ENCODE data around the gene USP2.

USP2 gene, protein sequence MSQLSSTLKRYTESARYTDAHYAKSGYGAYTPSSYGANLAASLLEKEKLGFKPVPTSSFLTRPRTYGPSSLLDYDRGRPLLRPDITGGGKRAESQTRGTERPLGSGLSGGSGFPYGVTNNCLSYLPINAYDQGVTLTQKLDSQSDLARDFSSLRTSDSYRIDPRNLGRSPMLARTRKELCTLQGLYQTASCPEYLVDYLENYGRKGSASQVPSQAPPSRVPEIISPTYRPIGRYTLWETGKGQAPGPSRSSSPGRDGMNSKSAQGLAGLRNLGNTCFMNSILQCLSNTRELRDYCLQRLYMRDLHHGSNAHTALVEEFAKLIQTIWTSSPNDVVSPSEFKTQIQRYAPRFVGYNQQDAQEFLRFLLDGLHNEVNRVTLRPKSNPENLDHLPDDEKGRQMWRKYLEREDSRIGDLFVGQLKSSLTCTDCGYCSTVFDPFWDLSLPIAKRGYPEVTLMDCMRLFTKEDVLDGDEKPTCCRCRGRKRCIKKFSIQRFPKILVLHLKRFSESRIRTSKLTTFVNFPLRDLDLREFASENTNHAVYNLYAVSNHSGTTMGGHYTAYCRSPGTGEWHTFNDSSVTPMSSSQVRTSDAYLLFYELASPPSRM

GRCh38 chr11:119381181-119381988, at the start of gene USP2:
USP2 (minus strand) TSS chr11:119381690; CDS start chr11:119373480, 8,210 bp downstream.
- peak; percentile 95 for DNase-seq (ENCODE audit: low spot score)

GRCh38 chr11:119427279-119427678, 45.8 kb upstream of the USP2 start:
- no peak for DNase-seq (ENCODE audit: low spot score)

DNA sequence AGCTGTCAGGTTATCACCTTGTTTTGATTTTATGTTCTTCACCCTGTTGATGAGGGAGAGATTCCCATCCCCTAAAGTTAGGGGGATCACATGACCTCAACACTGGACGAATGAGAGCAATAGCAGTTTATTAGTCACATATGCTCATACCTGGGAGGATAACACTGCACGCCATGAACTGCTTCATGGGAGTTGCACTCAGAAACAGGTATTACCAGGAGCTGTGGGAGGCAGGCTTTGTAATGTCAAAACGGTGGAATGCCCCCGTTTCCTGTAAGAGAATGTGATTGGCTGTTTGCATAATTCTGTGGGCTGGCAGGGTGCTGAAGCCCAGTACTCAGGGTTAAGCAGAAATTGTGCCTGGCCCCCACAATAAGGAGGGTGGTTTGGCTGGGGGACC, 44.7 kb upstream of the USP2 start:
- no peak for DNase-seq (ENCODE audit: low spot score)

- no peak for DNase-seq (ENCODE audit: low spot score)
Measured at GRCh38 chr11:119424775-119425174, 43.3 kb upstream of the USP2 start.

DNA sequence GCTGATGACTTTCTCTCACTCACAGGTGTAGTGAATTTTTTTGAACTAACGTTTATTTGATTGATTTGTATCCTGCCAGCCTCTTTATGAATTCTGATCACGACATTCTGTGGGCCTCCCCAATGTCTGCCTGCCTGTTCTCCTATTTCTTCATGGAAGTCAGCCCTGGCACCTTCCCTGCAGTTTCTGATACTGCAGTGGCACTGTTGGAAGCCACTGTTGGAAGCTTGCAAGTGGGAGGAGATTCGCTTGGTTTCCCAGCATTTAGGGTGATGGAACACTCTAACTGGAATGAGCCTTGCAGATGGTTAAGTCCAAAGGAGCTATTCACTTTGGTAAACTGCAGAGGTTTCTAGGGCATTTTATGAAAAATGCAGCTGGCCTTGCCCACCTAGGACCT, 42.8 kb upstream of the USP2 start:
- no peak for DNase-seq (ENCODE audit: low spot score)

DNA sequence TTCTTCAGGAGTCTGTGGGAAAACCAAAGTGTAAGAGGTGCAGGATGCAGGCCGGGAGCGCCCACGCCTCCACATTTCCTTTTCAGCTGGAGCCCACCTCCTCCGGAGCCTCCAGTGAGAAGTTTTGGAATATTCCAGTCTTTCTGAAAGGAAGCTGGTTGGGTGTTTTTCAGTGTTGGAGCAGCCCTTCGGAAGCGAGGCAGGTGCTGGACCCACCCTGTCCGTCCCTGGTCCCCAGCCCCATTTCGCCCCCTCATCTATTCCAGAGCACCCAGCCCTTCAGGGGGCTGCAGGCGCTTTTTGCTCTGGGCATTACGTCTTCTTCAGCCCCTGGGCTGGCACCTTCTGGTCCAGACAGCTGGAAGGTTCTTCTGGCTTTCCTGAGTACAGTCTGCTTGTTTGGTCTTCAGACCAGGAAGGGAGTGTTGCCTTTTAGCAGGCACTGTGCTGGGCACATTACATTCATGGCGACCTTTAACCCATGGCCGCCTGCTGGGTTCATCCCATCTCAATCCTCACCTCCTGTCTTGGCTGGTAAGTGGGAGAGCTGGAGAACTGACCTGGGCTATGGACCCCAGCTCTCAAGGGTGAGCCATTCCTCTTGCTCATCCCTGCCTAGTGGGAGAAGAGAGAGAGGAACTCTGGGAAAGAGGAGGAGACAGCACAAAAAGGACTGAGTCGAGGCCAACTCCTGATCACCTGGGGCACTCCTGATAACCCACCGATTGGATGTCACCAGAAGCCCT, 42.2 kb upstream of the USP2 start:
- DNase-seq (ENCODE audit: low spot score) = no peak

DNA sequence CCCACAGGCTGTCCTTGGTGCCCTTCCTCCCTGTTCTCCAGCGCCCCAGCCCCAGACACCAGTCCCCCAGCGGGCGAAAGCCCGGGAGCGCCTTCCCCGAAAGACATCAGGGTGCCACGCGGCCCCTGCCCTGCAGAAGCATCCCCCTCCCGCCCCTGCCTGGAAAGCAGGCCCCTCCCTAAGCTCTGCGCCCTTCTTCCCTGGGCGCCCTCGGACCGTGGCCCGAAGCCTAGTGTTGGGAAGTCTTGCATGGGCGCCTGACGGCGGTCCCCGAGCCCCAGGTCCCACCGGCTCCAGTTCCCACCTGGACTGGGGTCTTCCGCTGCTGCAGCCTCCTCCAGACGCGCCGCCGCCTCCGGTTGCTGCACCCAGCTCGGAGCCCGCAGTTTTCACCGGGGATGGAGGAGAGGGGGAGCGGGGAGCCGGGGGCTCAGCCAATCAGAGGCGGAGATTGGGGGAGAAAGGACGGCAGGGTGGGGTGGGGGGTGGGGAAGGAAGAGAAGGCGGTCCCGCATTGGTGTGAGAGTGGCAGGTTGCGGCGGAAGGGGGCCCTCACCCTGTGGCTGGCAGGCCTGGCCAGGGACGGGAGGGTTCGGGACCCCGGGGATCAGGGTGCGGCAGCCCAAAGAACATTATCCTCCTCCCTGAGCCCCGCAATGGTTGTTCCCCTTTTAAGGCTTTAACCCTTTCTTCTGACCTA, 41.5 kb upstream of the USP2 start, which contains the start of gene THY1:
TSS of gene THY1 (minus strand) at position 364 of the 700 bp plus-strand sequence. CDS start 2,267 bp downstream, outside the sequence.
- DNase-seq (ENCODE audit: low spot score) = no peak

DNA sequence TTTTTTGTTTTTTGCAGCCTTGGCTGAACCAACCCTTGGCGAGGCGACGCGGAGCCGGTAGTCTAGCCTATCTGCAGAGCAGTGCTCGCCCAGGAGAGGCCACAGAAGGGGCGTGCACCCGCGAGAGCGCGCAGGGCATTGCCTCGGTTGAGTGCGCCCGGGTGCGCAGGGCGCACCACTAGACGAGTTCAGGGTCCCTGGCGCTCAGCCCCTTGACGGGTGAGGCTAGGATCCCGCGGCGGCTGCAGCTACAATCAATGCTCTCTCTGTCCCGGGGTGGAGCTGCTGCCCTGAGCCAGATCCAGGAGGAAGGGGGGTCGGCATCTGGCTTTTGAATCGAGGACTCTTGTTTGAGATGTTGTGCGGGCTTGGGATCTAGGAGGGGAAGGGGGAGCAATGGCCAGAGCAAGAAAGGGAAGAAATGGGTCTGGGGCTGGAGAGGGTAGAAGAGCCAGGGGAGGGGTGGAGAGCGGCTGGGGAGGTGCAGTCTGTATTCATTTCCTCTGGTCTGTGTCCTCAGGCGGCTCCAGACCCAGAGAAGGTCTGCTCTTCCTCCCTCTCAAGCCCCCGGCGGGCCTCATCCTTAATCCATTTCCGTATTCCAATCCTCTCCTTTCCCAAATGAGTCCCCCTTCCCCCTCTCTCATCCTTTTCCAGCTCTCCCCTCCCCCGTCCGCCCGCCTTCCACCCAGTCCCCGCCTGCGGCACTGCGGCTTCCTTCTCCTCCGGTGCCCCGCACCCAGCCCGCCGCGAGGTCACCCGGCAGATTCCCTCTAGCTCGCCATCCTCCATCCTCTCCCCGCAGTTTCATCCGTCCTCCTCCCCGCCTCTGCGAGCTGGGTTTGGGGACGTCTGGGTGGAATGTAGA, 40.7 kb upstream of the USP2 start:
- DNase-seq (ENCODE audit: low spot score) = no peak

- DNase-seq (ENCODE audit: low spot score) = no peak
Measured at GRCh38 chr11:119421351-119421750, 39.9 kb upstream of the USP2 start.

DNA sequence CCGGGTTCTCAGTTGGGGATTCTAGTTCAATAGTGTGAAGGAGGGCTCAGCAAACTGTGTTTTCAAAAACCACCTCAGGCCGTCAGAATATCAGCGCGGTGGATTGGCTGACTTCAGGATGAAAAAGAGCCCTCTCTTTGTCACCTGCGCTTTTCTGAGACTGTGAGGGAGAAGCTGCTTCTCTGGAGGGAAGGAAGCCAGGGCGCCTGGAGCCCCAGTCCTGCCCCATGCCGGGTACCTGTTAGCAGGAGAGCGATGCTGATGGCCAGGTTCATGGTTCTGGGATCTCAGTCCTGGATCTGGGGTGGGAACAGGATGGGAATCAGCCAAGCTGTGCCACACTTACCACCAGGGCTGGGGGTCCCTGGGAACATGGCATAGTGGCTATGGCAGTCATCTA, 39.1 kb upstream of the USP2 start:
- DNase-seq (ENCODE audit: low spot score) = no peak

- no peak for DNase-seq (ENCODE audit: low spot score)
Measured at GRCh38 chr11:119419834-119420492, 38.5 kb upstream of the USP2 start.

- no peak for DNase-seq (ENCODE audit: low spot score)
Measured at GRCh38 chr11:119419246-119419645, 37.8 kb upstream of the USP2 start.

DNA sequence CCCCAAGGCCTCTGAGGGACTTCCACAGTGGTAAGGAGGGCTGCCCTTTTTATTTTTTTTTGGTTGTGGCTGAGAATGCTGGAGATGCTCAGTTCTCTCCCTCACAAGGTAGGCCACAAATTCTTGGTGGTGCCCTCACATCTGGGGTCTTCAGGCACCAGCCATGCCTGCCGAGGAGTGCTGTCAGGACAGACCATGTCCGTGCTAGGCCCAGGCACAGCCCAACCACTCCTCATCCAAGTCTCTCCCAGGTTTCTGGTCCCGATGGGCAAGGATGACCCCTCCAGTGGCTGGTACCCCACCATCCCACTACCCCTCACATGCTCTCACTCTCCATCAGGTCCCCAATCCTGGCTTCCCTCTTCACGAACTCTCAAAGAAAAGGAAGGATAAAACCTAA, 37.3 kb upstream of the USP2 start:
- no peak for DNase-seq (ENCODE audit: low spot score)

GRCh38 chr11:119417726-119418540, 36.4 kb upstream of the USP2 start:
- DNase-seq (ENCODE audit: low spot score) = no peak

DNA sequence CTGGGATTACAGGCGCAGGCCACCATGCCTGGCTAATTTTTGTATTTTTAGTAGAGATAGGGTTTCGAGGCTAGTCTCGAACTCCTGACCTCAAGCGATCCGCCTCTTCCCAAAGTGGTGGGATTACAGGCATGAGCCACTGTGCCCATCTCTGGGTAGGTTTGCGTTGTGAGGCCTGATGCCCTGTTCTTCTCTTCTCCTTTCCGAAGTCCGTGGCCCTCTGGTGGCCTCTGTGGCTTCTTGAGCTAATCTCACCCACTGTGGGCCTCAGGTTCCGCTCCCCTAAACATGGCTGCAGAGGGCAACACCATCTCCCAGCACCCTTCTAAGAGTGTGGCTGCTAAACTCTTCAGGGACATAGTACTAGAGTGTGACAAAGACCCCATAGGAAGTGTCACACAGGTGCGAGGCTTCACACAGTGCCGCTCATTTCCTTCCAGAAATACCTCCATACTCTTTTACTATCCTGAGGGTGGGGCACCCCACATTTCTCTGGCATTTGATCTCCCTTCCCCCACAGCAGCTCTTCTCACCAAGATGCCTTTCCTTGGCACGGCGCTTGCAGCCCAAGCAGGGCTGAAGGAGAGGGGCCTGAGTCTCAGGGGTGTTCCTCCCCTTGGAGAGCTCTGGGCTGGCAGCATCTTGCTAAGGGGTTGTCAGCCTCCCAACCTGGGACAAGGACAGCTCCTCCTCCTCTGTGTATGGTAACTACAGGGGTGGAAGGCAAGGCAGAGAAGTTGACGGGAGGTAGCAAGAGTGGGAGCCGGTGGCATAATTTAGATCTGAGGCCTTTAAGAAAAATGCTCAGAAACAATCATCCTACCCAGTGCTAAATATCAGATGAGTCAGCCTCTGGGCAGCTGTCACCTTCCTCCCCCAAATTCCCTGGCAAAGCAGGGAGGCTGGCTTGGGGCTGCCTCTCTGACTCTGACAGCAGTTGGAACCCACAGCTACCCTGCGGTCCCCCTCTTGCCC, 35.4 kb upstream of the USP2 start:
- DNase-seq (ENCODE audit: low spot score) = no peak

GRCh38 chr11:119415966-119416365, 34.5 kb upstream of the USP2 start:
- no peak for DNase-seq (ENCODE audit: low spot score)

DNA sequence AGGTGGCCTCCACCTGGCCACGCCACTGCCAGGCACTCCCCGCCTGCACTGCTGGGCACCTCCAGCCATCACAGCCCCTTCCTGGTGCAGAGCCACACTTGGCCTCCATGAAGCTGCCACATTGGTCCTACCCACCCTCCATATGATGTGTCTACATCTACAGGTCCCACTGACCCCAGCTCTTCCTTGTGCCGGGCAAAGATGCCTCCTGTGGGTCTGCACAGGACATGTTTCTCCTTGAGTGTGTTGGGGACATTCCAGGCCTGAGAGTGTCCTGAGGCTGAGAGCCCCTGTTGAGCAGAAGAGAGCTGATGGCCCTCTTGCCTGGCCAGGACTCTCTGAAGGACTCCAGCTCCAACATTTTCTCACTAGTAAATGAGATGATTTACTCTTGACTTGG, 34.0 kb upstream of the USP2 start:
- DNase-seq (ENCODE audit: low spot score) = no peak

- no peak for DNase-seq (ENCODE audit: low spot score)
Measured at GRCh38 chr11:119414734-119415133, 33.2 kb upstream of the USP2 start.

All from CD4-positive, alpha-beta T cell treated with Interleukin-15 for 4 hours (primary cell).